Calu3 (cell line): ENCODE data around the gene CA9. TPM values are rescaled to one million over a fixed set of nuclear protein-coding genes. Genes with fewer than 3 reads are reported as not detected.

Experiments used
- BruUV-seq: library from RNA; stranded (reverse); fragments of 400-500 nt; replicated peaks from 2 replicates; lab custom pipeline; 2021; lab: Mats Ljungman, UMichigan
- CTCF ChIA-PET: fragments of 300-600 bp; sonication (Branson Sonifier 250); formaldehyde crosslinking; loops from one replicate; lab custom pipeline; 2022; ENCODE audit warnings: antibody characterized with exemption; lab: Charles Lee
- DNase-seq: peaks from one replicate; pipeline ENCODE4 v3.0.0; 2022
- H3K27ac Mint-ChIP-seq: one replicate; pipeline ENCODE4 v1.8.0; 2022; ENCODE audit warnings: mixed read lengths; ENCODE audit not compliant: unreplicated experiment
- H3K27me3 Mint-ChIP-seq: one replicate; pipeline ENCODE4 v1.8.0; 2022; ENCODE audit warnings: mixed read lengths; ENCODE audit not compliant: unreplicated experiment
- H3K36me3 Mint-ChIP-seq: one replicate; pipeline ENCODE4 v1.8.0; 2022; ENCODE audit warnings: mild to moderate bottlenecking, moderate library complexity, mixed read lengths; ENCODE audit not compliant: insufficient read depth, unreplicated experiment
- H3K4me1 Mint-ChIP-seq: one replicate; pipeline ENCODE4 v1.8.0; 2022; ENCODE audit warnings: mild to moderate bottlenecking, low read depth, mixed read lengths; ENCODE audit not compliant: unreplicated experiment
- H3K4me3 Mint-ChIP-seq: one replicate; pipeline ENCODE4 v1.8.0; 2022; ENCODE audit warnings: mild to moderate bottlenecking, low read depth, moderate library complexity, mixed read lengths; ENCODE audit not compliant: unreplicated experiment
- H3K9me3 Mint-ChIP-seq: one replicate; pipeline ENCODE4 v1.8.0; 2022; ENCODE audit warnings: low read depth, mixed read lengths; ENCODE audit not compliant: unreplicated experiment
- intact Hi-C: fragments of 100-400 bp; cut with micrococcal nuclease; formaldehyde crosslinking; loops from one replicate; pipeline ENCODE4 v1.10.0; 2022; ENCODE audit not compliant: unreplicated experiment
- total RNA-seq: library from RNA; stranded (reverse); gene quantifications from 2 replicates; pipeline ENCODE4 v1.2.3, GENCODE V29; 2022
- TF ChIP-seq, protein P1 (sequence below): fragments of 200-600 bp; IDR thresholded peaks from one replicate; pipeline ENCODE4 v1.8.0; 2022; ENCODE audit warnings: antibody characterized with exemption; ENCODE audit not compliant: unreplicated experiment

Gene CA9
- total RNA-seq, 1 experiment from 2014 or later: 0.64 TPM

DNA sequence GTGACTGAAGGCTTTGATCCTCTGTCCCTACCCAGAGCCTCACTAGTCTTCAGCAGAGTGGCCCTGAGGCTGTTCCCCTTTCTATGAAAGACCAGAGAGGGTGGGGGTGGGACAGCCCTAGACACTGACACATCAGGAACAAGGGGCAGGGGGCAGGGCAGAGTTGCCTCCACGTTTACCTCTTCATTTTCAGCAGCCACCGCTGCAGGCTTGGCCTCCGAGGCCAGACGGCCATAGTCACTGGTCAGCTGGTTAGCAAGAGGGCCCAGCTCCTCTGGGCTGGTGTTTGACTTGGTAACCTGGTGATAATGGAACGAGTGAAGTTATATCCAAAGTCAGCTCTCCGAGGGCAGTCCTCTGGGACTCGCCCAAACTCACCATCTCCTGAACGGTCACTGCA is 31.6 kb downstream of the CA9 start:
- no peaks in the 10 kb centered on the region for H3K4me1 Mint-ChIP-seq
- CTCF ChIA-PET: no interaction called here
- peaks cover 27% of the 10 kb centered on the region for H3K36me3 Mint-ChIP-seq
- H3K27ac Mint-ChIP-seq: no peak overlapping the region
- no TSS peak for BruUV-seq
- intact Hi-C loops: no loop called here
- no peaks in the 10 kb centered on the region for H3K9me3 Mint-ChIP-seq
- no peak overlapping the region for H3K4me3 Mint-ChIP-seq
- TF ChIP-seq, protein P1, sequence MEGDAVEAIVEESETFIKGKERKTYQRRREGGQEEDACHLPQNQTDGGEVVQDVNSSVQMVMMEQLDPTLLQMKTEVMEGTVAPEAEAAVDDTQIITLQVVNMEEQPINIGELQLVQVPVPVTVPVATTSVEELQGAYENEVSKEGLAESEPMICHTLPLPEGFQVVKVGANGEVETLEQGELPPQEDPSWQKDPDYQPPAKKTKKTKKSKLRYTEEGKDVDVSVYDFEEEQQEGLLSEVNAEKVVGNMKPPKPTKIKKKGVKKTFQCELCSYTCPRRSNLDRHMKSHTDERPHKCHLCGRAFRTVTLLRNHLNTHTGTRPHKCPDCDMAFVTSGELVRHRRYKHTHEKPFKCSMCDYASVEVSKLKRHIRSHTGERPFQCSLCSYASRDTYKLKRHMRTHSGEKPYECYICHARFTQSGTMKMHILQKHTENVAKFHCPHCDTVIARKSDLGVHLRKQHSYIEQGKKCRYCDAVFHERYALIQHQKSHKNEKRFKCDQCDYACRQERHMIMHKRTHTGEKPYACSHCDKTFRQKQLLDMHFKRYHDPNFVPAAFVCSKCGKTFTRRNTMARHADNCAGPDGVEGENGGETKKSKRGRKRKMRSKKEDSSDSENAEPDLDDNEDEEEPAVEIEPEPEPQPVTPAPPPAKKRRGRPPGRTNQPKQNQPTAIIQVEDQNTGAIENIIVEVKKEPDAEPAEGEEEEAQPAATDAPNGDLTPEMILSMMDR: no peak
- DNase-seq: no peak
- no peaks in the 10 kb centered on the region for H3K27me3 Mint-ChIP-seq

DNA sequence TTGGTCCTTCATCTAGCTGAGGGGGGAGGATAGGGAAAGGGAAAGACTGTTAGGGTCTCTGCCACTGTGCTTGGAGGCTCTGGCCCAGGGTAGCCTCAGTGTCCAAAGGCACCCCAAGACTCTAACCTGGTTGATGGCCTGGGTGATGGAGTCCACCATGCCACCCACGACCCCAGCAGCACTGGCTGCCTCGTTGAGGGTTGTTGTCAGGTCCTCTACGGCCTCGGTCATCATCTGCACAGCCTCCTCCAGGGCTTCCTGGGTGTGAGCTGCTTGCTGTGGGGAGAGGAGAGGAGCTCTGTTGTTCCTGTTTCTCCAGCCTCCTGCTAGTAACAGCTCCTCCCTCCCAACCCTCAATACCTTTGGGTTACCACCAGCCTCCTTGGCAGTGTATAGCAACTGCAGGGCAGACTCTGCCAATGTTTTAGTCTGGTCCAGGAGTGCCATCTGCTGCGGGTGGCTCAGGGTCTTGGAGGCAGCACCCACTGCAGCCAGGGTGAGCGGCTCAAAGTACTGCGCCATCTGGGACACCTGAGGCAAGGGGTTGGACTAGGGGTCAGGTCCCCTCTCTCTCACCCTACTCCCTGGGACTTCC is 32.2 kb downstream of the CA9 start:
- no TSS peak for BruUV-seq
- intact Hi-C loops: no loop called here

DNA sequence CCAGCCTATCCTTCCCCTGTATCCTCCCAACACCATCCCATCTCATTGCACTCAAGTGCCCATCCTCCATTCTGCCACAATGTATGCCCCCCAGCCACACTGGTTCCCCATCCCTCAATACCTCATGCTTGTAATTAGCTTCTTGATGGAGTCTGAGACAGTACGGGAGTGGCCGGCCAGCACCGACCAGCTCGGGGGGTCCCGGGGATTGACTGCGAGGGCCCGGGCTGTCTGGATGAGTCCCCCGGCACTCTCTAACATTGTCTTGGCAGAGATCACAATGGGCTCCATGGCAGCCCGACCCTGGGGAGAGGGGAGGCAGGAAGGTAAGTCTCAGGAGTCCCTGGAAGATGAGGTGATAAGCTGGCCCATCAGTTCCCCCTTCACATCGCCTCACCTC is 33.2 kb downstream of the CA9 start:
- intact Hi-C loops: no loop called here
- CTCF ChIA-PET: no interaction called here
- Mint-ChIP-seq H3K36me3 (peaks cover 32% of the 10 kb centered on the region), H3K4me1 (no peaks in the 10 kb centered on the region), H3K27me3 (no peaks in the 10 kb centered on the region), H3K4me3 (no peak overlapping the region), H3K9me3 (no peaks in the 10 kb centered on the region), H3K27ac (no peak overlapping the region)
- DNase-seq: no peak
- TF ChIP-seq, protein P1: no peak
- BruUV-seq: TSS peak; percentile 18

More for the DNA sequence above, 32.2 kb downstream of the CA9 start:
- CTCF ChIA-PET: no interaction called here
- Mint-ChIP-seq H3K4me1 (no peaks in the 10 kb centered on the region), H3K36me3 (peaks cover 27% of the 10 kb centered on the region), H3K27me3 (no peaks in the 10 kb centered on the region), H3K9me3 (no peaks in the 10 kb centered on the region), H3K27ac (no peak overlapping the region), H3K4me3 (no peak overlapping the region)
- TF ChIP-seq, protein P1: no peak
- no peak for DNase-seq

DNA sequence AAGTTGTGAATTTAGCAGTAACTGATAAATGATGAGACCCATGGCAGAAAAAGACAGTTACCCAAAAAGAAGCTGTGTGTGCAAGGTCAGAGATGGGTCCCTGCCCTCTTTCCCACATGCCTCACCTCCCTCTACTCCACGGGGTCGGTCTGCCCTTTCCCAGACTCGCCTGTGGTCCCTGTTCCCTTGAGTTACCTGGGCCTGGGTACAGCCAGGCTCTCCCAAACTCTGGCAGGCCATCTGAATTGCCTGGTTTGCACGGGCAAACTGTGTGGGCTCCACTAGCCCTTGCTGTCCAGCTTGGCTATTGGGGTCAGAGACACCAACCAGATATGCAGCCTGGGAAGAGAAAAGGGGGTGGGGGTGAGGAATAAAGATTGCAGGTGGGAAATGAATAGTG is 34.4 kb downstream of the CA9 start:
- Mint-ChIP-seq H3K27ac (no peak overlapping the region), H3K27me3 (no peaks in the 10 kb centered on the region), H3K36me3 (peaks cover 32% of the 10 kb centered on the region), H3K4me1 (no peaks in the 10 kb centered on the region), H3K4me3 (no peak overlapping the region), H3K9me3 (no peaks in the 10 kb centered on the region)
- intact Hi-C loops: no loop called here
- BruUV-seq: no TSS peak
- DNase-seq: no peak
- CTCF ChIA-PET: no interaction called here
- TF ChIP-seq, protein P1: no peak
